TTC549 (cell line): ENCODE data around the gene GTF3C4.
"Not testable (repeated sequence)": the region's sequence is repeated elsewhere in the genome, so short reads cannot be mapped to it uniquely, and the experiment has no call there.

Experiments used
- FAIRE-seq: peaks from 2 replicates; lab custom pipeline; 2012; peaks lifted over from hg19 to GRCh38; lab: Jason Lieb, UNC

Gene GTF3C4

DNA sequence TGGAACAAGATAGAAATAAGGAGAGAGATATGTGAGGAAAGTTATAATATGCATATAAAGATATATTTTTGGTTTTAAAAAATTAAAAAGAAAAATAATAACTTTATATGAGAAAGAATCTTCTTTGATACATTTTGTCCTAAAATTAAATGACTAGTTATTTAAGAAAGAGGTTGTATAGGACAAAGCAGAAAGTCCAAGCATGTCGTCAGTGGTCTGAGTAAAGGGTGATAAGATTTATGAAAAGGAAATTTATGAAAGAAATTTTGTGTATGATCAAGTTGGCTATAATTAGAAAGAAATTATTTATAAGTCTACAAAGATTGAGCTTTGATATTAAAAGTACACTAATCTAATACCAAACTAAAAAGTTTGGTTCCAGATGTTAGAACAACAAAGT, 32.0 kb downstream of the GTF3C4 start:
- no peak for FAIRE-seq

DNA sequence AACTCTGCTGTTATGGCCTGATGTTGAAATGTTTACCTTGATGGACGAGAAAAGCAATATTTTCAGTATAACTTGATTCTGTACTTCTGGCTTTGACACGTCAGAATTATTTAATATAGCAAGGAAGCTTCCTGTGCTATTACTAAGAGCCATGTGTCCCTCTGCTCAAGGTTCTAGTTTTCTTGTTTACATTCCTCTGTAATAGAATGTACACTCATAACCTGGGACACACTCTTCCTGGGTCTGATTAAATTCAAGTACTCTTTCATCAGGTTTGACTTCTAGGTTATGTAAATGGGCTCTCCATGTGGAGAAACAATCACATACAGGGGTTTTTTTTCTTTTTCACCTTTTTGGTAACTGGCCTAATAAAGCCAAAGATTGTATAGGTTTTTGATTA, 33.1 kb downstream of the GTF3C4 start:
- FAIRE-seq, result no peak

DNA sequence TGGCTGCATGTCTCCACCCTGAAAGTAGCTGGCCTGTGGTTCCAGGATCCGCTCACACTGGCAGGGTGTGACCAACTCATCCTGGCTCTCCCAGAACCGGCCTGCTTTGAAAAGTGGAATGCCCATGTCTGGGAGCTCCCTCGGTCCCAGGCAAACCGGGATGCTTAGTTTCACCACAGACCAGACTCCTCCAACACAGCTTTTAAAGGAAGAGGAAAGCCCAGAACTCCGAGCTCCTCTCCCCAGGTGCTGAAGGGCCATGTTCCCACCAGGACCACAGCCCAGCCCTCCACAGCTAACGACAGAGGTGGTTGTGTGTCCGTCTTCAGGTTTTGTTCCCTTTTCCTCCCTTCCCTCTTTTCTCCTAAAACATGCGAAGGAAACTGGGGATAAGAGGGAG, 38.0 kb downstream of the GTF3C4 start:
- FAIRE-seq, result no peak

DNA sequence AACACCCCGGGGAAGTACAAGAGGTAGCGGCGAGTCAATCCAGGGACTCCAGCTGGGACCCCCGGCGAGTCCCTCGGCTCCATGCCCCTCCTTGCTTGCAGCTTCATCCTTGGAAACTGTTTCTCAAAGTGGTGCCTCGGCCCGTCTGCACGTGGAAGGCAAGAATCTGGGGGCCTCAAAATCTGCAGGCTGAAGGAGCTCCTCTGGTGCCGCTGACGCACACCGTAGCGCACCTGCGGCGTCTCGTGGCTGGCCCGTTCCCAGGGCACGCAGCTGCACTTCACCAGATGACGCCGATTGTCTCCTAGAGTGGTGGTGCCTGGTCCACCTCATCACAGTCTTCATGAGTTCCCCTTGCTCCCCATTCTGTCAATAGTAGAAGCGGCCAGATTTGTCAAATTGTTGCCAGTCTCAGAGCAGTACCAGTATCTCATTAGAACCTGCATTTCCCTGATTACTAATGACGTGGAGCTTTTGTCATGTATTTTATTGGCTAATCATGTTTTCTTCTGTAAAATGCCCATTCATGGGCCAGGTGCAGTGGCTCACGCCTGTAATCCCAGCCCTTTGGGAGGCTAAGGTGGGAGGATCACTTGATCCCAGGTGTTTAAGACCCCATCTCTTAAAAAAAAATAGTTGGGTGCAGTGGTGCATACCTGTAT, 38.6 kb downstream of the GTF3C4 start:
- no peak for FAIRE-seq

DNA sequence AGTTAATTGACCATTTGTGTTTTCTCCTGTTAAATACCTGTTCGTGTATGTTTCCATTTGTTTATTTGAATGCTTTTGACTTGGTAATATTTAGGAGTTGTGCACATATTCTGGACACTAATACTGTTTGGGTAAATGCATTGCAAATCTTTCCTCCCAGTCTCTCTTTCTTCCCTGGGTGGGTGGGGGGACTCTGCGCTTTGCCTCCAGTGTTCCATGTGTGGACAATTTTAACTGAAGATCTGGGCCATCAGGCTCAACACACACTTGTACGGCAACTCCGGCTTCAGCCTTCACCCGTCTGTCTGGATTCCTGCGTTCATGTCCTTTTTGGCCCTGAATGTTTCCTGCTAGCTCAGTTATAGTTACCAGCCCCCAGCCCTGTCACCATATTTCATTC, 40.1 kb downstream of the GTF3C4 start:
- no peak for FAIRE-seq

DNA sequence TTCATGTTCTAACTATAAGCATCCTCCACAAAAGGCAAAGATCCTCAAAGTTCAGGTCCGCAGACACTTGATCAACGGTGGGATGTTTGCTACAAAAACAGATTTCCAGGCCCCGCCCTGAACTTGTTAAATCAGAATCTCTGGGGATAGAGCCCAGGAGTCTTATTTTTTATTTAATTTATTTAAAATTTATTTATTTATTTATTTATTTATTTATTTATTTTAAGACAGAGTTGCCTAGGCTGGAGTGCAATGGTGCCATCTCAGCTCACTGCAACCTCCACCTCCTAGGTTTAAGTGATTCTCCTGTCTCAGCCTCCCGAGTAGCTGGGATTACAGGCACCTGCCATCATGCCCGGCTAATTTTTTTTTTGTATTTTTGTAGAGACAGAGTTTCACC, 40.9 kb downstream of the GTF3C4 start:
- FAIRE-seq, result not testable (repeated sequence)

DNA sequence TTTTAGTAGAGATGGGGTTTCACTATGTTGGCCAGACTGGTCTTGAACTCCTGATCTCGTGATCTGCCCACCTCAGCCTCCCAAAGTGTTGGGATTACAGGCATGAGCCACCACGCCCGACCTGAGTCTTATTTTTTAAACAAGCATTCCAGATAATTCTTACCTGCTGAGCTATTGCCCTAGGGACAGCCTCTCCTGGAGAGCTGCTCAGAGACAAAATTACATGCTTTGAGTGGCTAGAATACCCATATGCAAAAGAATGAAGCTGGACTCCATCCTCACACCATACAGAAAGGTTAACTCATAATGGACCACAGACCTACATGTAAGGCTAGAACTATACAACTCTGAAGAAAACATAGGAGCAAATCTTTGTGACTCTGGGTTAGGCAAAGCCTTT, 41.6 kb downstream of the GTF3C4 start:
- FAIRE-seq, result no peak

DNA sequence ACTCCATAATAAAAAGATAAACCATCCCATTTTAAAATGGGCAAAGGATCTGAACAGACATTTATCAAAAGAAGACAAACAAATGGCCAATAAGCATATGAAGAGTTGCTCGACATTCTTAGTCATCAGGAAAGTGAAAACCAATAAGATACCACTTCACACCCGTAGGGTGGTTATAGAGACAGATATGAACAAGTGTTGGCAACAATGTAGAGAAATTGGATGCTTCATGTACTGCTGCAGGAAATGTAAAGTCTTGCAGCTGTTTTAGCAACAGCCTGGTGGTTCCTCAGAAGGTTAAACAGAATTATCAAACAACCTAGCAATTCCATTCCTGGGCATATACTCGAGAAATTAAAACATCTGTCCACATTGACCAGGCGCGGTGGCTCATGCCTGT, 42.5 kb downstream of the GTF3C4 start:
- FAIRE-seq, result no peak

DNA sequence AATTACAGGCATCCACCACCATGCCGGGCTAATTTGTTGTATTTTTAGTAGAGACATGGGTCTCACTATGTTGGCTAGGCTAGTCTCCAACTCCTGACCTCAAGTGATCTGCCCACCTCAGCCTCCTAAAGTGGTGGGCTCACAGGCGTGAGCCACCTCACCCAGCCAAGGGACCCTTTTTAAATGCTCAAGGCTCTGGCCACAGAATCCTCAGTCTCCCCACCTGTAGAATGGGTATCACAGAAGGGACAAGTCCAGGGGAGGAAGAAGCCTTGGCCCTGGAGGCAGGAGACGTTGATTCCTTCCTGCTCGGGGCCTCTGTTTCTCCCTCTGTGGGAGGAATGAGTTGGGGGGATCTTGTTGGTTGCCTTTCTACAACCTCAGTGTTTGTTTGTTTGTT, 45.7 kb downstream of the GTF3C4 start:
- FAIRE-seq, result no peak

DNA sequence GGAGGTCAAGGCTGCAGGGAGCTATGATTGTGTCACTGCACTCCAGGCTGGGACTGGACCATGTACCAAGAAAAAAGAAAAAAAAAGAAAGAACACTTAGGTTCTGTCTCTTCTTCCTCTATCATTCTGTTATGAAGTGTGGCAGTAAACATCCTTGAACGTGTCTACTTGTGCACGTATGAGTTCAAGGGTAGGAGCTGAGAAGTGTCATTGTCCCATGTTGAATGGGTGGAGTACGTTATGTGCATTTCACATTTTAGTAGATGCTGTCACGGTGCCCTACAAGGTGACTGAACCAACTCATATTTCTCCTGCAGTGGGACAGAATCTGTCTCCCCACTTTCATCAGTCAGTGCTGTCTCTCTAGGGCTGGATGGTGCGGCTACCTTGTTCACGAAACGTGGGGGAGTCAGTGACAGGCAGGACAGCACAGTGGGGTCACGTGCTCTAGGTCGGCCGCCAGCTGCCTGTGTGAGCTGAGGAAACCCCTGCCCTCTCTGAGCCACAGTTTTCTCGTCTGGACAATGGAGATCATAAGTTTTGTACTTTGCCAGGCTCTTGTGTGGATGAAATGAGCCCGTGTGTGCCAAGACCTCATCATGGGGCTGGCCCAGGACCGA, 47.2 kb downstream of the GTF3C4 start:
- FAIRE-seq, result no peak

DNA sequence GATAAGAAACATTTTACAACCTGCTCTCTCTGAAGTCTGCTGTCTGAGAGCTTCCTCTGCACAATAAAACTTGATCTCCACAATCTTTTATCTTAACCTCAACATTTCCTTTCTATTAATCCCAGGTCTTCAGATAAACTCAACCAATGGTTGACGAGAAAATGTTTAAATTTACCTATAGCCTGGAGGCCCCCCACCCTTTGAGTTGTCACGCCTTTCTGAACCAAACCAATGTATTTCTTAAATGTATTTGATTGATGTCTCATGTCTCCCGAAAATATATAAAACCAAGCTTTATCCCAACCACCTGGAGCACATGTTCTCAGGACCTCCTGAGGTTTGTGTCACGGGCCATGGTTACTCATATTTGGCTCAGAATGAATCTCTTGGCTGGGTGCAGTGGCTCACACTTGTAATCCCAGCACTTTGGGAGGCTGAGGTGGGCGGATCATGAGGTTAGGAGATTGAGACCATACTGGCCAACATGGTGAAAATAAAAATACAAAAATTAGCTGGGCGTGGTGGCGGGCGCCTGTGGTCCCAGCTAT, 48.2 kb downstream of the GTF3C4 start:
- FAIRE-seq, result not testable (repeated sequence)

DNA sequence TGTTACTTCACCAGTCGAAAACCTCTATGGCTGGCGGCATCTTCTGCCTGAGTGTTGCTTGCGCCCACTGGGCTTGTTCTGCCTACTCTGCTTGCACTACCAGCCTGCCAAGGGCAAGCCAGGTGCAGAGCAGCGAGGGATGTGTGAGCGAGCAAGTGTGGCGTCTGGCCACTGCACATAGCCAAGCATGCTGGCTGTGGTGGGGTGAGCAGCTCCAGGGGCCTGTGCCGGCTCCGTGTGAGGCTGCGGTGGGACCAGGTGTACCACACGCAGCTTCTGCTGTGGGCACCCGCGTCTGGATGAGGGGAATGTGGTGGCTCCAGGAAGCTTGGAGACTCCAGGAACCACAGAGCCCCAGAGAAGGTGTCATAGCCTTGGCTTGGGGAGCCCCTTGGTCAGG, 51.4 kb downstream of the GTF3C4 start:
- no peak for FAIRE-seq

DNA sequence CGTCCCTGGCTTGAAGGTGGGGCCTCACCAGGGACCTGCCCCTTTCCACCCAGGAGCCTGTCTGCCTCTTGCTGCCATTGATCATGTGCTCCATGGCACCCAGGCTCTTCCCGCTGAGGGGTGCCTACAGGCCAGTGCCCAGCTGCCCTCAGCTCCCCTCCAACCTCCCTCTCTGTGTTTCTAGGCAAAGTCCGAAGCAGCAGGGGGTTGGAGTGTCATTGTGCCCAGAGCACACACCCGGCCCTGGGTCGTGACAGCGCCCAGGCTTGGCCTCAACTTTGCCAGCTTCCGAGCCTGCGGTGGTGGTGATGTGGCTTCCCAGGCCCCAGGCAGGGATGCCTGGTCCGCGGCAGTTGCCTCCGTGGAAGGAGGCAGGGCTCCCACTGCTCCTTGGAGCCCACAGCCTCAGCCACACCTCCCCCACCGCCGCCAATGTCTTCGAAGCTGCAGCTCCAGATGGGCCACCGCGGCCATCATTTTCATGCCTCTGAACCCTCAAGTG, 52.4 kb downstream of the GTF3C4 start:
- FAIRE-seq, result no peak

DNA sequence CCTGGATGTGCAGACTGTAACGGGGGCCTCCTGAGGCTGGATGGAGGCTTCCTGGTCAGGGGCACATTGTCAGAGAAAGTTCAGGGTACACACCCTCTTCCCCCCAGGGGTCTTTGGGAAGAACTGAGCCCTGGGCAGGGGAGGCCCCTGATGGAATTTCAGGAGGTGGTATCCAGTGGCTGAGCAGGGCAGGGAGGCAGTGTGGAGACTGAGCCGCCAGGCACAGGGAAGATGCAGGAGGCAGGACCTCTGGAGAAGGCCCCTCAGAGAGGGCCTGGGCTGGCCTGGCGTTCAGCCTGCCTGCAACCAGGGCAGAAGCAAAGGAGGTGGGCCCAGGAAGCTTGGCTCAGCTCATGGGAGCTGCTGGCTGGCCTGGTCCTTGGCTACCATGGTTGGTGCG, 53.5 kb downstream of the GTF3C4 start:
- no peak for FAIRE-seq

DNA sequence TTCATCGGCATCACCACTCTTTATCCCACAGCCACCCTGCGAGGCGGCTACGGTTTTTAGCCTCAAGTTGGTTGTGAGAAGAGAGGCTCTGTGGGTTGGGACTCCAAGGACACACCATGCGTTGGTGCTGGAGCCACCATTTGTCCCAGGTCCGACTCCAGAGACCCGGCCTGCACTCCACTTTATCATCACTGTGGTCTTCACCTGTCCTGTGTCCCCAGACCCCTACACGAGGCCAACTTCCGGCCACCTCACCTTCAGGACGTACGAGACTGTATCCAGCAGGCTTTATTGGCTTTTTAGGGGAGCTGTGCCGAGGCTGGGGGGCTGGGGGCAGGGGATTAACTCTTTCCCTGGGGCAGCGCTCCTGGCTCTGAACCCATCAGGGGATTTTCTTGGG, 55.0 kb downstream of the GTF3C4 start:
- FAIRE-seq, result no peak

DNA sequence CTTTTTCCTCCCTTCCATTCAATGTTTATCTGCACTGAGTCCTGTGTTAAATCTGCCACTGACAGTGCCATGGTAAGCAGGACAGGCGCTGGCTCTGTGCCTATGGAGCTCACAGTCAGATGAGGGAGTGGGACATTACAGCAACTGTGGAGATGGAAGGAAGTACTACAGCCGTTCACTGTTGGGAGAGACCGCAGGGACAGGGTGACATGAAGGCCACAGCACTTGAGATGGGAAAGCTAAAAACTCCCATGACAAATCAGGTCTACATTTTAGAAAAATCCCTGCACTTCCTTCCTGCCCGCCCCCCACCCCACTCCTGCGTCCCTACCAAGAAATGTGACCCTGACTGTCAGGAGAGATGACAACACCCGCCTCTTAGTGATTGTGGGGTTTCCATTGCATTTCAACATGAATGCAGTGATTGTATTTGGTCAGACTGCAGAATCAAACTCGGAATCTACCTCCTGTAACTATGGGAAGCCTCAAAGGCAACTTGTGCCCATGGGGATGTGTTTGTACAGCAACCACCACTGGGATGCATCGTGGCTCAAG, 56.4 kb downstream of the GTF3C4 start:
- no peak for FAIRE-seq

DNA sequence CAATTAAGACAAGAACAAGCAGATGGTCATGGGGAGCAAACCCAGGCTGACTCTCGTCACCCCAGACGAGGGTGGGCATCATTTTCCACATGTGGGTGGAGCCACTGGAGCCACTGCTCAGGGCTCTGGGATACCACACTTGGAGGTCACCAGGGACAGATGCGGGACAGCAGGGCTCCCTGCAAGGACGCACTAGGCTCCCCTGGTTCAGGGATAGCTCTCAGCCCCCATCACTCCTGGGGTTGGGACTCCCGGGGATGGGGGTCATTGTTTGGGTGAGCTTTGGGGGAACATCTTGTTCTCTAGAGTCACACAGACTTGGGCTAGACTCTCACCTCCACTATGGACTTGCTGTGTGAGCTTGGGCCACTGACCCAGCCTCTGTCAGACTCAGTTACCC, 57.8 kb downstream of the GTF3C4 start:
- FAIRE-seq, result no peak

DNA sequence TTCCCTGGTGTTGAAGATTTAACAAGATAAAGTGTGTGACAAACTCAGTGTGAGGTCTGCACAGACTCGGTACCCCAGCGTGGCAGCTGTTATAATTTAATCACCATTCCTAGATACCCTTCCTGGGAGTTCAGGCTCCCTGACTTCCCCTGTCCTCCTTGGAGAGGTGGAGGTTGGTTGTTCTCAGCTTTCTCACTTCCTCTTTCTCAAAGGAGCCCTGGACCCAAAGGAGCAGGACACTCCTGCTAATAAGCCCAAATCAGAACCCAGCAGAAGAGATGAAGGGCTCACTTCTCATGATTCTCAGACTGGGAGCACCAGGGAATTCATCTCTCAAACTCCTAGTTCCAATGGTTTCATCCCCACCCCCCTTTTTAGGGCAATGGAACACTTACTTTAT, 58.2 kb downstream of the GTF3C4 start:
- no peak for FAIRE-seq

DNA sequence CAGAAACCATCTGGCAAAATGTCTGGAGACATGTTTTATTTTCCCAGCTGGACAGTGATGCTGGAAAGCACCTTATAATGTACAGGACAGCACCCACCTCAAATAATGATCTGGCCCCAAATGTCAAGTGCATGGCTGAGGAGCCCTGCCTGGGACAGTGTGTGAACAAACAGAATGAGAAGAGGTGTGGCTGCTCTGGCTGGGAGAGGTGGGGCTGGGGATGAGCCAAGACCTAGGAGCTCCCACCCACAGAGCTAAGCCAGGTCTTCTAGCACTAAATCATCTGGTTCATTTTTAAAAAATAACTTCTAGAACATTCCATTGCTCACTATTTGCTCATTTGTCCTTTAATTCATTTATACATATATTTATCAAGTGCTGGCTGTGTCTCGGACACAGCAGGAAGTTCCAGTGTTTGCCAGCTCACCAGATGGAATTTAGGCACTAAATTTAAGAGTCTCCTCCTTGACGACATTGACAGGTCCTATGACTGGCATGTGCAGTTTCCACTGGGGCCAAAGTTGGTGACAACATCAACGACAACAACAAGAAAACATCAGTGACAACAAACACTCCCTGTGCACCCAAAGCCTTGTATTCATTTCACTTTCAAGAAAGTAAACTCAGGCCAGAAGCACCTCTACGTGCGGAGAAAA, 59.1 kb downstream of the GTF3C4 start:
- FAIRE-seq, result no peak

DNA sequence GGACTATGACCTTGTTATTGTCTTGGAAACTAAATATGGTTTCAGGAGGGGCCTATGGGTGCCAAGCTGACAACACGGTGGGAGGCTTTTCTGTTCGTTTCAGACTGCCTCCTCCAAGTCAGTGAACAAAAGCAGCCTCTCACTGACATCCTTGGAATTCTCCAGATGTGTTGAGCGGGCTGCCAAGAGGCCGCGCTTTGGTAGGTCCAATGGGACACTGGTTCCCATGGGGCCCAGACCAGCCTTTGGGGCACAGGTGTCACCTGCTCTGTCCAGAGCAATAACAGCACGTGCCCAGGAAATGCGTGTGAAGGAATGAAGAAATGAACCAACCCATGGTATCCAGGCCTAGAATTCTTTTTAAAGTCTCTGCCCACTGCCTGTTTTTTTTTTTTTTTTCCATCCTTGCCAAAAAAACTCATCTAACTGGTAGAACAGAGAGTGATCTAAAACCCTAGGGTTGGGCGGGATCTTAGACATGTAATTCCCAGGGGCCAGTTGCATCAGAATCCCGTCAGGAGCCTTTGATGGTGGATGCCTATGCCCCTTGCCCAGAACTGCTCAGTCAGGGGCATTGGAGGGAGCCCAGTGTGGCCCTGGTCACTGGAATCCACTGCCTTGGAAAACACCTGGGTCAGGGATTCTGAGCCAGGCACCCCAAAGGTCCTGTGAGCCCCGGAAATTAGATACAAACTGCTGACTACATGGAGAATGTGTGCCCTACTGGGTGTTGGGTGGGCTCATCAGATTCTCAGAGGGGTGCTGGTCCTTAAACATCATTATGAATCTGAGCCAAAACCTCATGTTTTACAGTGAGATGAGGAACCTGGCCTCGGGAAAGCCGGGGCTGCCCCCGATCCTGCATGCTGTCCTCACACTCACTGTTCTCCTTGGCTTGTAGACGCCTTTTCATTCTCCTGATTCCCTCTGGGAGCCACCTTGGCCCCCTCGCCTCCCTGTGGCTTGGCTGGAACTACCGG, 60.1 kb downstream of the GTF3C4 start:
- no peak for FAIRE-seq

DNA sequence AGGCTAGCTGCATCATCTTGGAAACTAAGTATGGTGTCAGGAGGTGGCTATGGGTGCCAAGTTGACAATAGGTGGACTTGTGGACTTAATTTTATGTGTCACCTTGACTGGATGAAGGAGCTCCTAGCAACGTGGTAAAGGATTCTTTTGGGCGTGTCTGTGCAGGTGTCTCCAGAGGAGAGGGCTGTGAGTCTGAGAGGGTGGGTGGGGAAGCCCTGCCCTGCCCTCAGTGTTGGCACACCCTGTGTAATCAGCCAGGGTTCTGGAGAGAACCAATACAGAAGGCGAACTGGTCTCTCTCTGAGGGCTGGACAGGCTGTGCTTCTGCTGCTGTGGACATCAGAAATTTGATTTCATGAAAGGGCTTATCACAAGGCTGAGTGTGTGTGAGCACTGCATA, 61.0 kb downstream of the GTF3C4 start:
- FAIRE-seq, result no peak
